Smooth muscle cell of bladder (primary cell): ENCODE measurements around the gene CPT1A. TPM values are rescaled to one million over a fixed set of nuclear protein-coding genes. Genes with fewer than 3 reads are reported as not detected.

ENCODE experiments used
- total RNA-seq: library from RNA; depleted of rRNA; stranded (reverse); fragments of >200 nt; gene quantifications from 2 replicates; pipeline ENCODE4 v1.2.3, GENCODE V29; 2014

CPT1A gene
- 27.4 and 28.0 TPM in 2 replicates for total RNA-seq

DNA sequence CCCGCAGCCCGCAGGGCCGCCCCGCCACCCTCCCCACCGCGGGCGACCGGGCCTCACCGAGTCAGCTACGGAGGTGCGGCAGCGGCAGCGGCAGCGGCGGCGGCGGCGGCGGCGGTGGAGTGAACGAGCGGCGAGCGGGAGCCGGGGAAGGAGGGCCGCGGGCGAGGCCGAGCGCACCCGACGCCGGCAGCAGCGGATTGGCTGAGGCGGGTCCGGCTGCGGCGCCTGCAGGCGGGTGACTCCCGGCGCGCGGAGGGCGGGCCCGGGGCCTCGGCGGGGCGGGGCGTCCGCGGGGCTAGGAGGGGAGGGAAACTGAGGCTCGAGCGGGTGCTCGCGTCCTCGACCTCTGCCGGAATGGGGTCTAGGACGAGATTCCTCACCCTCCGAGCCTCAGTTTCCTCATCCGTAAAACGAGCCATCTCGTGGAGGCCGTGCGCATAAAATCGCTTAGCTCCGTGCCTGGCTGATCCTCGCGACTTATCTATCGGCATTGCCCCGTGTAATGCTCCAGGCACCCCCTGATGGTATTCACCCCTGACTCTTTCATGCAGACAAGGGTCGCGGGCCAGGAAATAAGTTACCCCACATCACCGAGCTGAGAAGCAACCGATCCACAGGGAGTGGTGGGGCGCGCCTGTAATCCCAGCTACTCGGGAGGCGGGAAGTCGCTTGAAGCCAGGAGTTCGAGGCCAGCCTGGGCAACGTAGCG lies at the start of gene CPT1A:
TSS of gene CPT1A (minus strand) at position 199 of the 709 bp plus-strand sequence. CDS start 26,442 bp downstream, outside the sequence.

DNA sequence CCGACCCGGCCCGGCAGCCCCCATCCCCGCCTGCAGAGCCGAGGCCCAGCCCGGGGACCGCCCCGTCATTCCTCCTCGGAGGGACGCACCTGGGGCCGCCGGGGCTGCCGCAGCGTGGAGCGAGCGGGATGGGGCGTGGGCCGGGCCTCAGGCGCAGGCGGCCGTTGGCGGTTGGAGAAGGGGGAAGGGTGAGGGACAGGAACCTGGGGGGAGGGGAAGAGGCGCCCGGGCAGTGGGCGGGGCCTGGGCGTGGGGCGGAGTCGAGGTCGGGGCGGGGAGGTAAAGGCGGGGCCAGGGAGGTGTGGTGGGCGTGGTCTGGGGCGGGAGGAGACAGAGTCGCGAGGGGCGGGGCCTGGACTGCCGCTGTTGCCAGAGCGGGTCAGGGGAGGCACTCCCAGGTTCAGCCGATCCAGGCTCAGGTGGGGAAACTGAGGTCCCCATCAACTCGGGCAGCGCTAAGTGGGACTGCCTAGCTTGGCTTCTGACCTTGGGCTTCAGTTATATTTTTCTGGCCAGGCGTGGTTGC lies 90.3 kb downstream of the CPT1A start, which contains the start of gene TESMIN:
TSS of gene TESMIN (minus strand) at position 190 of the 526 bp plus-strand sequence. CDS start 860 bp downstream, outside the sequence.

Other genes with a start within 250 kb of the CPT1A start
- gene GAL, start 157.4 kb downstream of the CPT1A start, total RNA-seq: 0.43 TPM in 1 of 2 replicates, not detected in the other
- under 0.01 TPM in 1 of 2 replicates, not detected in the other for gene TESMIN, start 90.4 kb downstream of the CPT1A start, total RNA-seq
- gene MRPL21, start 61.9 kb upstream of the CPT1A start, total RNA-seq: 54.8 and 61.8 TPM in 2 replicates
- 5.4 and 7.7 TPM in 2 replicates for gene IGHMBP2, start 62.0 kb upstream of the CPT1A start, total RNA-seq
- gene MRGPRD, start 139.1 kb upstream of the CPT1A start, total RNA-seq: not detected in 2 replicates
- 29.7 and 29.9 TPM in 2 replicates for gene MRGPRF, start 171.3 kb upstream of the CPT1A start, total RNA-seq
- 10.4 and 10.9 TPM in 2 replicates for gene TPCN2, start 207.0 kb upstream of the CPT1A start, total RNA-seq